ENCODE measurements around the gene RRAGB.
"Not testable (repeated sequence)": the region's sequence is repeated elsewhere in the genome, so short reads cannot be mapped to it uniquely, and the experiment has no call there.

Gene RRAGB

DNA sequence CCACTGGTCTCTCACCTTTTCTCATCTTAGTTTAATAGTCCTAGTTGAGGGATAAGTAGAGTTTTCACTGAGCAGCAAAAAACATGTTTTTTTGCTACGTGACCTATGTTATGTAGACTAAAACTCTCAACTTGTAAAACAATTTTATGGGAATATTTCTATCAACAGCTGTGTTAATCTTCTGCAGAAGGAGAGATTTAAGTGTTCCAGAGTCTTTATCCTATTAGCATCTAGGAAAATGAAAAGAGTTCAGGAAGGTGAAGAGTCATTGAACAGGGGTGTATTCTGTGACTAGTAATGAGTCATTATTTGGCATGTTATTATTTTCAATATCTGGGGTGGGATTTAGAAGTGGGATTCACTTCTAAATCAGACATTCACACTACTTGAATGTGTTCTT lies 41.9 kb downstream of the RRAGB start:
- Histone ChIP-seq H3K27ac (ENCODE audit: low read depth in 2 of 2, low read length in 2 of 2) (no peak overlapping the region), H3K9ac (ENCODE audit: low read depth in 1 of 2, low read length in 2 of 2) (no peak overlapping the region), H3K9me3 (ENCODE audit: control insufficient read depth in 2 of 2, low read length in 2 of 2) (no peaks in the 10 kb centered on the region), H3K27me3 (ENCODE audit: control insufficient read depth in 2 of 2, insufficient read depth in 2 of 2, low read length in 2 of 2) (no peaks in the 10 kb centered on the region), H3K36me3 (ENCODE audit: control insufficient read depth in 2 of 2, insufficient read depth in 2 of 2, low read length in 2 of 2) (peaks cover 0 to 2% of the 10 kb centered on the region in 2 donors), H3K4me3 (ENCODE audit: low read length in 2 of 2) (no peak overlapping the region), H3K4me1 (ENCODE audit: control insufficient read depth in 2 of 2, insufficient read depth in 2 of 2, low read length in 2 of 2) (no peaks in the 10 kb centered on the region)

DNA sequence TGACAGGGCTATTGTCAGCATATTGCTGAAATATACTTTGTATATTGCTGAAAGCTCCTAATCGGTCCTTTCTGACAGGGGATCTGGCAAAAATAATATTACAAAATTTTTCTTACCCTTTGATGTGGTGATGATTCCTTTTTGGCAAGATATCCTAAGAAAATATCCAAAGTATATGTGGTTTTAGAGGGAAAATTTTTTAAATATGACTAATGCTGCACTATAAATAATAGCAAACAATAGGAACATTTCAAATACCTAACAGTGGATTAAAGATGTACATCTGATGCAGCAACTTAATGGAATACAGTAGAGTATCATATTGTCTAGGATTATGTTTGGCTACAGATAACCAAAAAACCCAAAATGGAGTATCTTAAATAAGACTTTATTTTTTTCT lies 49.6 kb downstream of the RRAGB start:
- Histone ChIP-seq H3K27me3 (ENCODE audit: control insufficient read depth in 2 of 2, insufficient read depth in 2 of 2, low read length in 2 of 2) (no peaks in the 10 kb centered on the region), H3K9me3 (ENCODE audit: control insufficient read depth in 2 of 2, low read length in 2 of 2) (no peaks in the 10 kb centered on the region), H3K4me1 (ENCODE audit: control insufficient read depth in 2 of 2, insufficient read depth in 2 of 2, low read length in 2 of 2) (no peaks in the 10 kb centered on the region), H3K9ac (ENCODE audit: low read depth in 1 of 2, low read length in 2 of 2) (no peak overlapping the region), H3K27ac (ENCODE audit: low read depth in 2 of 2, low read length in 2 of 2) (no peak overlapping the region), H3K36me3 (ENCODE audit: control insufficient read depth in 2 of 2, insufficient read depth in 2 of 2, low read length in 2 of 2) (no peaks in the 10 kb centered on the region), H3K4me3 (ENCODE audit: low read length in 2 of 2) (no peak overlapping the region)

DNA sequence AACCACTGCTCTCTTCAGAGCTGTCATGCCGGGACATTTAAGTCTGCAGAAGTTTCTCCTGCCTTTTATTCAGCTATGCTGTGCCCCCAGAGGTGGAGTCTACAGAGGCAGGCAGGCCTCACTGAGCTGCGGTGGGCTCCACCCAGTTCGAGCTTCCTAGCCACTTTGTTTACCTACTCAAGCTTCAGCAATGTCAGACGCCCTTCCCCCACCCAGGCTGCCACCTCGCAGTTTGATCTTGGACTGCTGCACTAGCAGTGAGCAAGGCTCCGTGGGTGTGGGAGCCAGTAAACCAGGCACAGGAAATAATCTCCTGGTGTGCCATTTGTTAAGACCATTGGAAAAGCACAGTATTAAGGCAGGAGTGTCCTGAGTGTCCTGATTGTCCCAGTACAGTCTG lies 56.9 kb downstream of the RRAGB start:
- H3K4me3 ChIP-seq (ENCODE audit: low read length in 2 of 2); H3K9me3 ChIP-seq (ENCODE audit: control insufficient read depth in 2 of 2, low read length in 2 of 2); H3K27ac ChIP-seq (ENCODE audit: low read depth in 2 of 2, low read length in 2 of 2); H3K4me1 ChIP-seq (ENCODE audit: control insufficient read depth in 2 of 2, insufficient read depth in 2 of 2, low read length in 2 of 2); H3K27me3 ChIP-seq (ENCODE audit: control insufficient read depth in 2 of 2, insufficient read depth in 2 of 2, low read length in 2 of 2); H3K9ac ChIP-seq (ENCODE audit: low read depth in 1 of 2, low read length in 2 of 2); H3K36me3 ChIP-seq (ENCODE audit: control insufficient read depth in 2 of 2, insufficient read depth in 2 of 2, low read length in 2 of 2): not testable (repeated sequence)

DNA sequence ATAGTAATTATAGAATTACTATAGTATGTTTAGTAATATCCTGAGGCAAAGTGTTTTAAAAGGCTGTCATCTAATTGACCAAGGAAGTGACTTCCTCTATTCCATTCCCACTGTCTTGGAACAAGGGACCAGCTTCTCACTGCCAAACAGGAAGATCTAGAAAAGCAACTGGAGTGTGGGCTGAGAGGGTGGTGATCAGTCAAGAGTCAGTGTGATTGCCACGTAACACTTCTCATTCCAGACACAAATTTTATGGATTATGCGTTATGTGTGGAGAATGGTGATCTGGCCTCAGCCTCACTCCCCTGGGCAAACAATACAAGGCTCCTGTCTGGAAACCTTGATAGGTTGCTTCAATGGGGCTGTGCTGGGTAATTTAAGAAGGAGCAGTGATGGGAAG lies 60.0 kb downstream of the RRAGB start:
- no peaks in the 10 kb centered on the region for H3K9me3 ChIP-seq (ENCODE audit: control insufficient read depth in 2 of 2, low read length in 2 of 2)
- H3K4me3 ChIP-seq (ENCODE audit: low read length in 2 of 2): no peak overlapping the region
- no peaks in the 10 kb centered on the region for H3K27me3 ChIP-seq (ENCODE audit: control insufficient read depth in 2 of 2, insufficient read depth in 2 of 2, low read length in 2 of 2)
- H3K9ac ChIP-seq (ENCODE audit: low read depth in 1 of 2, low read length in 2 of 2): no peak overlapping the region
- H3K27ac ChIP-seq (ENCODE audit: low read depth in 2 of 2, low read length in 2 of 2): no peak overlapping the region
- no peaks in the 10 kb centered on the region for H3K4me1 ChIP-seq (ENCODE audit: control insufficient read depth in 2 of 2, insufficient read depth in 2 of 2, low read length in 2 of 2)
- no peaks in the 10 kb centered on the region for H3K36me3 ChIP-seq (ENCODE audit: control insufficient read depth in 2 of 2, insufficient read depth in 2 of 2, low read length in 2 of 2)

DNA sequence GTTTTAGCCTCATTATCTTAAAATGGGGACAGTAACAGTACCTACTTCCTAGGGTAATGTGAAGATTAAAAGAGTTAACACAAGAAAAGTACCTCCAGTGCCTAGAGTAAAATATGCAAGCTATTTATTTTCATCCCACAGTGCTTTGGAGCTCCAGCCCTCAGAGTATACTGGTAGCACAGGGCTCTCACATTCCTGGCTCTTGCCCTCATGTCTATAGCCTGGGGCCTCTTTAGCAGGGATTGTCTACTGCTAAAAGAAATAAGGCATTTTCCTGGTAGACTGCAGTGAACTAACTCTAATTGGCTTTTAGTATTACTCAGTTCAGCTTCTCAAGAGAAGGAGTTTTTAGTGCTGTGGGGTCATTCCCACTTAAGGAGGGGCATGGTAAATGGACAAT lies 60.8 kb downstream of the RRAGB start:
- H3K4me1 ChIP-seq (ENCODE audit: control insufficient read depth in 2 of 2, insufficient read depth in 2 of 2, low read length in 2 of 2): no peaks in the 10 kb centered on the region
- H3K4me3 ChIP-seq (ENCODE audit: low read length in 2 of 2): no peak overlapping the region
- H3K27me3 ChIP-seq (ENCODE audit: control insufficient read depth in 2 of 2, insufficient read depth in 2 of 2, low read length in 2 of 2): no peaks in the 10 kb centered on the region
- H3K9ac ChIP-seq (ENCODE audit: low read depth in 1 of 2, low read length in 2 of 2): no peak overlapping the region
- no peaks in the 10 kb centered on the region for H3K9me3 ChIP-seq (ENCODE audit: control insufficient read depth in 2 of 2, low read length in 2 of 2)
- no peak overlapping the region for H3K27ac ChIP-seq (ENCODE audit: low read depth in 2 of 2, low read length in 2 of 2)
- no peaks in the 10 kb centered on the region for H3K36me3 ChIP-seq (ENCODE audit: control insufficient read depth in 2 of 2, insufficient read depth in 2 of 2, low read length in 2 of 2)

DNA sequence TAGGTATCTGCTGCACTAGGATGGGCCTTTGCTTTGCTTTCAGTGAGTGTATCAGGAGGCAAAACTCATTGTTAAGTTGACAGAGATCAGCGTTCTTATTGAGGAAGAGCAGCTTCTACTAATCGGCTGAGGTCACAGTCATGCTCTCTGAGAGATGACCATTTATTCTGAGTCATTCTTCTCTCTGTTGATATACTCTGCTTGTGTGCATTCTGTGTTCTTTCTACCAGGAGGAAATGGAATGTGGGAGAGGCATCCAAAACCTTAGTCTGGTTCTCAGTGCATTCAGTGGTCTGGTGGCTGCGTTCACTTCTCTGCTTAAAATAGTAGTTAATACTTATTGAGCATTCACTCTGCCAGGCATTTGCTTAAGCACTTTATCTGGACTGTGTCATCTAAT lies 66.2 kb downstream of the RRAGB start:
- Histone ChIP-seq H3K4me3 (ENCODE audit: low read length in 2 of 2) (no peak overlapping the region), H3K27me3 (ENCODE audit: control insufficient read depth in 2 of 2, insufficient read depth in 2 of 2, low read length in 2 of 2) (no peaks in the 10 kb centered on the region), H3K9me3 (ENCODE audit: control insufficient read depth in 2 of 2, low read length in 2 of 2) (no peaks in the 10 kb centered on the region), H3K36me3 (ENCODE audit: control insufficient read depth in 2 of 2, insufficient read depth in 2 of 2, low read length in 2 of 2) (no peaks in the 10 kb centered on the region), H3K9ac (ENCODE audit: low read depth in 1 of 2, low read length in 2 of 2) (no peak overlapping the region), H3K4me1 (ENCODE audit: control insufficient read depth in 2 of 2, insufficient read depth in 2 of 2, low read length in 2 of 2) (no peaks in the 10 kb centered on the region), H3K27ac (ENCODE audit: low read depth in 2 of 2, low read length in 2 of 2) (no peak overlapping the region)

DNA sequence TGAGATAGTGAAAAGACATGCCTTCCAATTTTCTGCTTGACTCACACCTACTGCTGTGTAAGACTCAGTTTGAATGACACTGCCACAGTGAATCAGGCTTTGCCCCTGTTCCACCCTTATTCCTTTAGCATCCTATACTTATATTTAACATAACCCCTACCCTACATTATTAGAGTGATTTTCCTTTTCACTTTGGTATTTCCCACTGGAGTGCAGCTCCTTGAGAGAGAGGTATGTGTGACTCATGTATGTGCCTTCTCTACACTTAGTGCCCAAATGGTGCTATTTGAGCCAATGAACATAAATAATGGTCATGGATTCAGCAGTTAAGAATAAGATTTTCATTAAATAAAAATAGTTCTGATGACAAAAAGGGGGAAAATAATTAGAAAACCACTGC lies 69.5 kb downstream of the RRAGB start:
- Histone ChIP-seq H3K36me3 (ENCODE audit: control insufficient read depth in 2 of 2, insufficient read depth in 2 of 2, low read length in 2 of 2) (no peaks in the 10 kb centered on the region), H3K9ac (ENCODE audit: low read depth in 1 of 2, low read length in 2 of 2) (no peak overlapping the region), H3K27me3 (ENCODE audit: control insufficient read depth in 2 of 2, insufficient read depth in 2 of 2, low read length in 2 of 2) (no peaks in the 10 kb centered on the region), H3K27ac (ENCODE audit: low read depth in 2 of 2, low read length in 2 of 2) (no peak overlapping the region), H3K4me3 (ENCODE audit: low read length in 2 of 2) (no peak overlapping the region), H3K4me1 (ENCODE audit: control insufficient read depth in 2 of 2, insufficient read depth in 2 of 2, low read length in 2 of 2) (no peaks in the 10 kb centered on the region), H3K9me3 (ENCODE audit: control insufficient read depth in 2 of 2, low read length in 2 of 2) (no peaks in the 10 kb centered on the region)

DNA sequence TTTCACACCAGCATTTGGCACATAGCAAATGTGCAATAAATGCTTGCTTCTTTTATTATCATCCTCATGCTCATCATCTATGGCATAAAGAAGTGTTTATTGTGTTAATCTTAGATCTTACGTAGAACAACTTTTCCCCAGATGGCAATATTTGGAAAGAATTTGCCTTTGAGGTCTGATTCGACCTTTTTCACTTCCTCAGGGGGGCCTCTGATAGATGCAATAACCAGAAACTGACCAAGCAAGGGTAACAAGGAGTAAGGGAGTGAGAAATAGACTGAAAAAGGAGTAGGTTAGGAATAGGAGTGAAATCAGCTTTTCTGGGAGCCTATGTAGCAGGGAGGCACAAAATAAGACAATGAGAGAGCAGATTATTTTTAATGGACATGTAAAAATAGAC lies 70.2 kb downstream of the RRAGB start:
- Histone ChIP-seq H3K9ac (ENCODE audit: low read depth in 1 of 2, low read length in 2 of 2) (no peak overlapping the region), H3K27me3 (ENCODE audit: control insufficient read depth in 2 of 2, insufficient read depth in 2 of 2, low read length in 2 of 2) (no peaks in the 10 kb centered on the region), H3K4me1 (ENCODE audit: control insufficient read depth in 2 of 2, insufficient read depth in 2 of 2, low read length in 2 of 2) (no peaks in the 10 kb centered on the region), H3K4me3 (ENCODE audit: low read length in 2 of 2) (no peak overlapping the region), H3K36me3 (ENCODE audit: control insufficient read depth in 2 of 2, insufficient read depth in 2 of 2, low read length in 2 of 2) (no peaks in the 10 kb centered on the region), H3K27ac (ENCODE audit: low read depth in 2 of 2, low read length in 2 of 2) (no peak overlapping the region), H3K9me3 (ENCODE audit: control insufficient read depth in 2 of 2, low read length in 2 of 2) (no peaks in the 10 kb centered on the region)

DNA sequence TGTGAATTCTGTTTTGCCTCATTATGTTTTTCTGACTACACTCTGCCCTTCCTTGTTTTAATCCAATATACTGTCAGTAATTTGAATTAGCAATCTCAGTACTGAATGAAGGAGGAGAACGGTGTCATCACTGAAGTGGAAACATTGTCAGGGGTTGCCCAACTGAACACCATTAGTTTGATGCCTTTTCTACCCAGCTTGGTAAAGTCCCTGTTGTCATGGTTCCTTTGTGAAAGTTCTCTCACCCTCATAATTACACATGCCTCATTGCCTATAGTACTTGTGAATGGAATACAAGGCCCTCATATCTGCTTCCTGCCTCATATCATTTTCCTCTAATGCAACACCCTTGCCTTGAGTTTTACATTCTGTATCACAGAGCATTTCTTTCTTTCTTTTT lies 76.9 kb downstream of the RRAGB start:
- Histone ChIP-seq H3K9me3 (ENCODE audit: control insufficient read depth in 2 of 2, low read length in 2 of 2) (no peaks in the 10 kb centered on the region), H3K4me3 (ENCODE audit: low read length in 2 of 2) (no peak overlapping the region), H3K27me3 (ENCODE audit: control insufficient read depth in 2 of 2, insufficient read depth in 2 of 2, low read length in 2 of 2) (no peaks in the 10 kb centered on the region), H3K9ac (ENCODE audit: low read depth in 1 of 2, low read length in 2 of 2) (no peak overlapping the region), H3K4me1 (ENCODE audit: control insufficient read depth in 2 of 2, insufficient read depth in 2 of 2, low read length in 2 of 2) (no peaks in the 10 kb centered on the region), H3K27ac (ENCODE audit: low read depth in 2 of 2, low read length in 2 of 2) (no peak overlapping the region), H3K36me3 (ENCODE audit: control insufficient read depth in 2 of 2, insufficient read depth in 2 of 2, low read length in 2 of 2) (no peaks in the 10 kb centered on the region)

DNA sequence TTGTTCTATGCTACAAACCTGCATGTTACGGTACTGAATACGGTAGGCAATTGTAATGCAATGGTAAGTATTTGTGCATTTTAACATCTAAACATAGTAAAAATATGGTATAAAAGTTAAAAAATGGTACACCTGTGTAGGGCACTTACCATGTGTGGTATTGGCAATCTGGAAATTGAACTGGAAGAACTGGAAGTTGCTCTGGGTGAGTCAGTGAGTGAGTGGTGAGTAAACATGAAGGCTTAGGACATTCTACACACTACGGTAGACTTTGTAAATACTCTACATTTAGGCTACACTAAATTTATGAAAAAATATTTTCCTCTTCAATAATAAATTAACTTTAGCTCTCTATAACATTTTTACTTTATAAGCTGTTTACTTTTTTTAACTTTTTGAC lies 78.9 kb downstream of the RRAGB start:
- Histone ChIP-seq H3K27me3 (ENCODE audit: control insufficient read depth in 2 of 2, insufficient read depth in 2 of 2, low read length in 2 of 2) (no peaks in the 10 kb centered on the region), H3K27ac (ENCODE audit: low read depth in 2 of 2, low read length in 2 of 2) (no peak overlapping the region), H3K9ac (ENCODE audit: low read depth in 1 of 2, low read length in 2 of 2) (no peak overlapping the region), H3K9me3 (ENCODE audit: control insufficient read depth in 2 of 2, low read length in 2 of 2) (no peaks in the 10 kb centered on the region), H3K4me3 (ENCODE audit: low read length in 2 of 2) (no peak overlapping the region), H3K36me3 (ENCODE audit: control insufficient read depth in 2 of 2, insufficient read depth in 2 of 2, low read length in 2 of 2) (no peaks in the 10 kb centered on the region), H3K4me1 (ENCODE audit: control insufficient read depth in 2 of 2, insufficient read depth in 2 of 2, low read length in 2 of 2) (no peaks in the 10 kb centered on the region)

DNA sequence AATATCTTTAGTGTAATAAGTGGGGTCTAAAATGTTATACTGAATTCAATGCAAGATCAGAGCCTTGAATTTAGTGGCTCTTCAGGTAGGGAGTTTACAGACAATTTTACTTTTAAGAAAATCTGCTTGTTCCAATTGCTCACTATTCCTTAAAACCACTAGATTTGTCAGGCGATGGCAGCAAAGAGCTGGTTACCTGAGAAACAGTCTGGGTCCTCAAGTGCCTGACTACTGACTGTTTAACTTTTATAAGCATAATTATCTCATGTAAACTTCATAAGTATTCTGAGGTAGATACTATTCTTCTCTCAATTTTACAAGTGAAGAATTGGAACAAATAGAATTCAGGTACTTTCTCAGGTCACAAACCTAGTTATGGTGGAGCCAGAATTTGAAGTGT lies 84.3 kb downstream of the RRAGB start:
- Histone ChIP-seq H3K4me3 (ENCODE audit: low read length in 2 of 2) (no peak overlapping the region), H3K9ac (ENCODE audit: low read depth in 1 of 2, low read length in 2 of 2) (no peak overlapping the region), H3K27ac (ENCODE audit: low read depth in 2 of 2, low read length in 2 of 2) (no peak overlapping the region), H3K4me1 (ENCODE audit: control insufficient read depth in 2 of 2, insufficient read depth in 2 of 2, low read length in 2 of 2) (no peaks in the 10 kb centered on the region), H3K27me3 (ENCODE audit: control insufficient read depth in 2 of 2, insufficient read depth in 2 of 2, low read length in 2 of 2) (no peaks in the 10 kb centered on the region), H3K9me3 (ENCODE audit: control insufficient read depth in 2 of 2, low read length in 2 of 2) (no peaks in the 10 kb centered on the region), H3K36me3 (ENCODE audit: control insufficient read depth in 2 of 2, insufficient read depth in 2 of 2, low read length in 2 of 2) (no peaks in the 10 kb centered on the region)

Data from mucosa of rectum (tissue), 2 donors.